Stimulated activated CD8-positive, alpha-beta memory T cell treated with anti-CD3 and anti-CD28 coated beads, Interleukin-4, amount 100 ng/mL, for 4 hours (primary cell): ENCODE measurements around the gene SPC24.
"Not testable (repeated sequence)": the region's sequence is repeated elsewhere in the genome, so short reads cannot be mapped to it uniquely, and the experiment has no call there.

ENCODE experiments used
- DNase-seq, 2 donors: peaks; one replicate each; pipeline ENCODE4 v3.0.0-alpha.2; 2020; ENCODE audit warnings: low read depth in 2 of 2, low spot score in 1 of 2

SPC24 gene

DNA sequence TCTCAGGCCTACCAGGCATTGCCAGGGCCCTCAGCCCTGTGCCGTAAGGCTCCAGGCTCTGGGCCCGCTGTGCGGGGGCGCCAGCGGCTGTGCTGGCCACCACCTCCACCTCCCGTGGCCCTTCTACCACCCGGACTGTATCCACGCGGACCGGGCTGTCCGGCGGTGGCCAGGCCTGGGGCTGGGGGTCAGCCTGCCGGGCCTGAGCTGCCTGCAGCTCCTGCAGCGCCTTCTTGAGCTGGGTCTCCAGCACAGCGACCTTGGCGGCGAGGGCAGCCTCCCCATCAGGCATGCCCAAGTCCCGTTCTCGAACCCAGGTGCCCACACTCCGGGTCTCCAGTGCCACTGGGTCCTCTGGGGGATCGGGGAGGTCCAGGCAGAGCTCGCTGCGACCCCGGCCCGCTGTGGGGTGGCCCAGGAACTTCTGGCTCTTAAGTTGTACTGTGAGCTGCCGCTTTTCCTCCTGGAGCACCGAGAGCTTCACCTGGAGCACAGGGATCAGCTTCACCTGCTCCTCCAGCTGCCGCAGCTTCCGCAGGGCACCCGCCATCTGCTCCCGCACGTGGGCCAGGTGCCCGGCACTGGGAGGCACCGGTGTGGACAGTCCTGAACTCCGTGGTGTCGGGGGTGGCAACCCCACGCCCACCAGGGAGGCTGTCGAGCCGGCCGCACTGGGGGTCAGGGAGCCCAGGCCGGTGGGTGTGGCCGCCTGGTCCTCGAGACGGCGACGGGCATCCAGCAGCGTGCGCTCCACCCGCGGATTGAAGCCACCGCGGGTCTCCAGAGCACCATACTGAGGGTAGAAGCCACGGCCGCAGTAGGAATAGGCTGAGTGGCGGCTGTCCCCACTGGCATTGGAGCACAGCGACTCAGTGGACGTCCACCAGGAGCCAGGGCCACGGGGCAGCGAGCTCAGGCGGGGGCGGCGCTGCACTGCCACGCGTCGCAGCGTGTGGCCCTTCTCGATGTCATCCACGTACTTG is 37.7 kb upstream of the SPC24 start:
- DNase-seq: no peak

DNA sequence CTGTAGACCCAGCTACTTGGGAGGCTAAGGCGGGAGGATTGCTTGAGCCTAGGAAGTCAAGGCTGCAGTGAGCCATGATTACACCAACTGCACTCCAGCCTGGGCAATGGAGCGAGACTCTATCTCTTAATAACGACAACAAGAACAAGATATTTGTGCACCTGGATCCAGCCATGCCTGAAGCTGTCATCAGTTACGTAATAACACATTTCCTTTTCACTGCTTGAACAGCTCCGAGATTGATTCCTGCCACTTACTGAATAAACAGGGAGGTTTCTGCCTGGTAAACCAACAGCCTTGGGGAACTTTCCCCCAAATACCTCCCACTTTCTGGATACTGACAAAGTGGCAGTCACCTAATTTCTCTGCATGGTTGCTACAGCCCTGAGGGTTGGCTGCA is 36.4 kb upstream of the SPC24 start:
- no peak for DNase-seq

DNA sequence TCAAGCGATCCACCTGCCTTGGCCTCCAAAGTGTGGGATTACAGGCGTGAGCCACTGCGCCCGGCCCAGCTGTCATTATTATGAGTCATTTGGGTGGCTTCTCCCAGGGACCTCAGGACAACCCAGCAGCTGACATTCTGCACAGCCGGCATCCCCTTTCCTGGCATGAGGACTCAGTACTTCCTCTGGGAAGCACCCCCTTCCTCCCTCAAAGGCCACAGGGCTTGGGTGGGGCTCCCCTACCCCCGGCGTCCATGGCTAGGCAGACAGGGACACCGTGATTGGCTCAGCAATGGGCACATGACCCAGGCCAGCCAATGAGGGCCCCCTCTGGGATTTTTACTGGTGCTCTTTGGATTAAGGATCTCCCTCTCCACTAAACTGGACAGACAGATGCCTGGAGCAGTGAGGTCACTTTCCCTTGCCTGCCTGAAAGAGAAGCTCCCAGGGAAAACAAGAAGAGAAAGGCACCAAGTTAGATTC is 35.7 kb upstream of the SPC24 start:
- no peak for DNase-seq

- no peak for DNase-seq
These were observed 34.9 kb upstream of the SPC24 start for GRCh38 chr19:11190501-11190900.

DNA sequence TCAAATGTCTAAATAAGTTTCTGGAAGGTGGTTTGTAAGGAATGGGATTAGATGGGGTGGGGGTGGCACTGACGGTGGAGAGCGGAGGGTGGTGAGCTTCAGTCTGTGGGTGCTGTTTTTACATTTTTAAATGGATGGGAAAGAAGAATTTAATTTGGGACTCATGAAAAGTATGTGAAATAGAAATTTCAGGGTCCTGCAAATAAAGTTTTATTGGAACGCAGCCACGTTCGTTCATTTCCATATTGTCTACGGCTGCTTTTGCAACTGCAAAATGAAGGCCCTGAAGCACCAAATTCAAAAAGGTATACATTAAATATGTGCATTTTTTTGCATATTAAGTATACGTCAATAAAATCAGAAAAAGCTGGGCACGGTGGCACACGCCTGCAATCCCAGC is 31.9 kb upstream of the SPC24 start:
- DNase-seq: no peak

DNA sequence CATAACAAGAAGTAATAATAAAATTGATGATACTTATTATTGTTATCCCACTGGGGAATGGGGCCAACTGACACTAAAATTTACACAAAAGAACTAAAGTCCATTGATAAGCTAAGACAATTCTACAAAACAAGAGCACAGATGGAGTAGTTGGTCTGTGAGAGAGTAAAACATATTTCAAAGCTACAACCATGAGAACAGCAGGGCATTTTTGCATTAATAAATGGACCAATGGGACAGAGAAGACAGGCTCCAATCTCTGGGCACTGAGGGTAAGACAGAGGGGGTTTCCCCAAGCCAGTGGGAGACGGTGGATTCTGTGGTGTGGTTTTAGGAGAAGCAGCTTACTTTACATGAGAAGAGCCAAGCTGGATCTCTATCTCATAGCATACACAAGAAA is 27.4 kb upstream of the SPC24 start:
- no peak for DNase-seq

- no peak for DNase-seq
These were observed 25.9 kb upstream of the SPC24 start for GRCh38 chr19:11181488-11181887.

GRCh38 chr19:11180975-11181374 is 25.4 kb upstream of the SPC24 start:
- DNase-seq: not testable (repeated sequence)

GRCh38 chr19:11180346-11180745 is 24.8 kb upstream of the SPC24 start:
- no peak for DNase-seq

DNA sequence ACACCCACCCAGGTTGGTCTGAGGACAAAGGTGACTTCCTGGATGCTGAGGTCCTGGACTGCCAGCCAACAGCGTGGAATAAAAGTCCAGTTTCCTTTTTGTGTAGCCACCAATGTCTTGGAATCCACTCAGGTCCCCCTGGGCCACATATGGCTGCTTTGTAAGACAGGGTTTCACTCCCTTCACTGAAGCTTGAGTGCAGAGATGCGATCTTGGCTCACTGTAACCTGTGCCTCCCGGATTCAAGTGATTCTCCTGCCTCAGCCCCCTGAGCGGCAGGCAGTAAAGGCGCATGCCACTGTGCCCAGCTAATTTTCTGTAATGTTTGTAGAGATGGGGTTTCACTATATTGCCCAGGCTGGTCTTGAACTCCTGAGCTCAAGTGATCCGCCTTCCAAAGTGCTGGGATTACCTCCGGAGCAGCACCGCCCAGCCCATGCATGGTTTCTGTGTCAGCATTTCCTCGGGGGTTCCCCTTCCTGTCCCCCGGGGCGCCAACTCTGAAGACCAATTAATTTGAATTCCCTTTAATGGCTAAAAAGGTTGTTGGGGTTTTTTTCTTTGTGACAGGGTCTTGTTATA is 24.2 kb upstream of the SPC24 start:
- DNase-seq: no peak

- not testable (repeated sequence) for DNase-seq
These were observed 23.5 kb upstream of the SPC24 start for GRCh38 chr19:11179145-11179465.

DNA sequence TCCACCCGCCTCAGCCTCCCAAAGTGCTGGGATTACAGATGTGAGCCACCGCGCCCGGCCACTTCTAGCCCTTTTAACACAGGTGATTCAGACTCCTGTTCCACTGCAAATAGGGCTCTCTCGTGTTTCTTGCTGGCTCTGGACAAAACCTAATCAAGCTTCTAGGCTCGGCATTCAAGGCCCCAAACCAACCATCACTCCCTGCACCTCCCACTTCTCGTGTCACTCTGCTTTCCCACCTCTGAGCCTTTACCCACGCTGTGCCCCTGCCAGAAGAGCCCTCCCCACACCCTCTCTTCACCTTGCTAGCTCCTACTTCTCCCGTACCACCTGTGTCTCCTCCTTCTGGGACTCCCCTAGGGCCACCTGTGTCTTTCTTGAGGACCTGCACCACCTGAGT is 22.0 kb upstream of the SPC24 start:
- no peak for DNase-seq

DNA sequence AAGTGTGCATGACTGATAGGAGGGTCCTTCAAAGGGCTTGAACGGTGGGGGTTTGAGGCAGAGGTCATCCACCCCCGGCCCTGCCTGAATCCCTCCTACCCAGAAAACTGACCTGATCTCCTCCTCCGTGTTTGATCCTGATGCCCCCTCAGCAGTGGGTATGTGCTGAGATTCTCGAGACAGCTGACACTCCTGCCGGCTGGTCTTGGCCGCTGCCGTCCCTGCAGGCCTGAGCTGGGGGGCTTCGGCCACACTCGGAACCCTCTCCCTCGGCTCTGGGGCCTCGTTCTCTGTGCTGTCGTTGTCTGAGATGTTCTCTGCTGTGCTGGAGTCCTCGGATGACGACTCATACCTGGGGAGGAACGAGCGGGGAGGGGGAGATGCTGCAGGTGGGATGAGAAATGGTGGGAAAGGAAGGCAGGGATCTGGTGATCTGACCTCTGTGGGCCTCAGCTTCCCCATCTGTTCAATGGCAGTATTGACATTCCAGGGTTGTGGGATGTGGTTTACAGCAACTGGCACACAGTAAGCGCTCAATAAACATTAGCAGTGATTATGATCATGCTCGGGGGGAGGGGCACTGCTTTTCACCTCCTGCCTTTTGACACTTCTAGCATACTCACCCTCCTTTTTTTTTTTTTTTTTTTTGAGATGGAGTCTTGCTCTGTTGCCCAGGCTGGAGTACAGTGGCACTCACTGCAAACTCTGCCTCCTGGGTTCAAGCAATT is 21.0 kb upstream of the SPC24 start:
- DNase-seq: no peak

DNA sequence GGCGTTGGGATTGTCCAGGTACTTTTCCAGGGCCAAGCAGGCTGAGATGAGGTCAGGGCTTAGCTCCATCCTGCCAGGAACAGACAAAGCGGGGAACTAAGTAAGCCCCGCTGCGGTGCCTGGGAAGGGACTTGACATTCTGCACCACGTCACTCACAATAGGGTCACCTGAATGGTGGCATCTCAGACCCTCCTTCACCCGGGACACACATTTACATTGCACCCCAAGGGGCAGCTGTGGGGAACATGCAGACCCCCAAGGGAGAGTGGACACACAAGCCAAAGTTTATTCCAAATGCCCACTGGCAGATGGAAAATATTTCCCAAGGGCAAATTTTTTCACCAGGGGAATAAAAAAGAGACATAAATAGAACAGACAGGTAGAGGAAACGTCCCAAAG is 20.3 kb upstream of the SPC24 start:
- DNase-seq: no peak

GRCh38 chr19:11174336-11174735 is 18.8 kb upstream of the SPC24 start:
- no peak for DNase-seq

GRCh38 chr19:11173516-11174155 is 18.1 kb upstream of the SPC24 start:
- DNase-seq: no peak

DNA sequence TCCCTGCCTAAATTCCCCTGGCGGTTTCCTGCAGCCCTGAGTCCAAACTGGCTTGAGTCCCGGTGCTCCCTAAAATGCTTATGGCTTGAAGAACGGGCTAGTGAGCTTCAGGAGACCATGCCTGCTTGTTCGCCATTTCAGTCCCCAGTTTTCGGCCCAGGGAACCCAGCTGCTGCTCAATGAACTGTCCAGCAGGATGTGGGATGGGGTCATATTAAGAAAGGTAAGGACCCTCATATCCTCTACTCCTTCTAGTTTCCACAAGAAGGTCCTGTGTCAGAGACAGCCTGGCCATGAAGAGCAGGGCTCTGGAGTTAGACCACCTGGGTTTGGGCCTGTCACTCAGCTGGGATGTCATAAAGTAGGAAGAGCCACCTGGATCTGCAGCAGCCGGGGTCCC is 17.0 kb upstream of the SPC24 start:
- DNase-seq: no peak

DNA sequence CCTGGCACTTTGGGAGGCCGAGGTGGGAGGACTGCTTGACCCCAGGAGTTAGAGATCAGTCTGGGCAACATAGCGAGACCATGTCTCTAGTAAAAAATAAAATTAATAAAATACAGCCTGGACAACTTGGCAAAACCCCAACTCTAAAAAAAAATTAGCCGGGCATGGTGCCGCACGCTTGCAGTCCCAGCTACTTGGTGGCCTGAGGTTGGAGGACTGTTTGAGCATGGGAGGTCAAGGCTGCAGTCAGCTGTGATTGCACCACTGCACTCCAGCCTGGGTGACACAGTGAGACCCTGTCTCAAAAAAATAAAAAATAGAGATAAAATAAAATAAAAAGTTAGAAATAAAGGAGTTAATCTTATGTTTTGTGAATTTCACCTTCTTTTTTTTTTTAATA is 15.6 kb upstream of the SPC24 start:
- no peak for DNase-seq

DNA sequence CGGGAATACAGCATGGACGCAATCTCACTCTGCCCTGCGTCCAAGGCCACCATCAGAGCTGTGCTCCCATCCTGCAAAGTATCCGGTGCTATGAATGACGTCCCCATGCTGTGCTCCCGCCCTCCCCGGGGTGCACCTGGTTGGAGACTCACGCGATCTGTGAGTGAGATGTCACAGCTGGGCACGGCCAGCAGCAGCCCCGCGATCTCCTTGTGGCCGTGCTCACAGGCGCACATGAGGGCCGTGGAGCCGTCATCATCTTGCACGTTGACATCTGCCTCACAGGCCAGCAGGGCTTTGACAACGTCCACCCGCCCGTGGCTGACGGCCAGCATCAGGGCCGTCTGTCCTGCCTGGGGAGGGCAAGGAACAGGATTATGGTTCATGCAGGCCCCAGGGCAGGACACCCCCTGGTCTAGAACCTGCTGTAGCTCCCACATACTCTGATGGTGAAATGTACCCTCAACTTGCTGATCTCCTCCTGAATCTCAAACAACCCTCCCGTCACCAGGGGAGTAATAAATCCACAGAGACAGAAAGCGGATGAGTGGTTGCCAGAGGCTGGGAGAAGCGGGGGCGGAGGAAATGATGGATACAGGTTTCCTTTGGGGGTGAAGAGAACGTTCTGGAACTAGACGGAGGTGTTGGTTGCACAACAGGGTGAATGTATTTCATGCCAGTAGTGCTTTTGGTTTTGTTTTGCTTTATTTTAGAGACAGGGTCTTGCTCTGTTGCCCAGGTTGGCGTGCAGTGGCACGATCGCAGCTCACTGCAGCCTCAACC is 14.5 kb upstream of the SPC24 start:
- DNase-seq: no peak

- no peak for DNase-seq
These were observed 13.0 kb upstream of the SPC24 start for GRCh38 chr19:11168568-11168967.
